HG02885 (cell line): ENCODE data around the gene ATP13A2.
"Not testable (repeated sequence)": the region's sequence is repeated elsewhere in the genome, so short reads cannot be mapped to it uniquely, and the experiment has no call there.

ENCODE experiments used
- ATAC-seq: cut with Tn5 transposase; IDR thresholded peaks from one replicate; pipeline ENCODE4 v1.9.1; 2021; ENCODE audit warnings: mild to moderate bottlenecking; ENCODE audit not compliant: unreplicated experiment, poor library complexity

The ATP13A2 gene

DNA sequence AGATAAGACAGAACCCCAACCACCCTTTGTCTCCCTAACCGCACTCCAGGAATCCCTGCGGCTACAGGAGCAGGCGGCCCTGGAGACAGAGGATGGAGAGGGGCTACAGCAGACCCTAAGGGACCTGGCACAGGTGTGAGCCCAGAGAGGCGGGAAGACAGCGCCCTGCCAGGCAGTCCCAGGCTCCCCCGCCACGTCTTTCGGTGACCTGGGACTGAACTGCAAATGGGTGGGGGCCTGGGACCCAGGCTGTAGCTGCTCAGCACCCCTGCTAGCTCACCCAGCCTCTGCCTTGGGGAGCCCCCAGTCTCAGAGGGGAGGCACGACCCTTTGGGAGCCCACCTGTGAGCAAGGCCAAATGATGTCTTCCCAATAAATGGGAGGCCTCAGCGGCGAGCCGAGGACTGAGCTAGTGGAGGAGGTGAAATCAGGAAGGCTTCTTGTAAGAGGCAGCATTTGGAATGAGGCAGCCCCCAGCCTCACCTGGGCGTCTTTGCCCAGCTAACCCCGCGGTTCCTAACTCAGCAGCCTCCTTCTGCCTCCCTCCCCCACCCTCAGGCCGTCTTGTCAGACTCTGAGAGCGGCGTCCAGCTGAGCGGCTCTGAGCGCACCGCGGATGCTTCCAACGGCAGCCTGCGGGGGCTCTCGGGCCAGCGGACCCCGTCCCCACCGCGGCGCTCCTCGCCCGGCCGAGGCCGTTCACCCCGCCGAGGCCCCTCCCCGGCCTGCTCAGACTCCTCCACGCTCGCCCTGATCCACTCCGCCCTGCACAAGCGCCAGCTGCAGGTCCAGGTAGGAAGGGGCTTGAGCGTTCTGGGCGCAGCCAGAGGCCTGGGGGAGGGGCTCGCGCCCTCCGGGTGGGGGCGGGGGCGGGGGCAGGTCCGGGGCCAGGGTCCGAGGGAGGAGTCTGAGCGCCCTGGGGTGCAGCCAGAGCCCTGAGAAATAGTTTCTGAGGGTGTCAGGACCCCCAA is 73.1 kb downstream of the ATP13A2 start:
- no peak for ATAC-seq

DNA sequence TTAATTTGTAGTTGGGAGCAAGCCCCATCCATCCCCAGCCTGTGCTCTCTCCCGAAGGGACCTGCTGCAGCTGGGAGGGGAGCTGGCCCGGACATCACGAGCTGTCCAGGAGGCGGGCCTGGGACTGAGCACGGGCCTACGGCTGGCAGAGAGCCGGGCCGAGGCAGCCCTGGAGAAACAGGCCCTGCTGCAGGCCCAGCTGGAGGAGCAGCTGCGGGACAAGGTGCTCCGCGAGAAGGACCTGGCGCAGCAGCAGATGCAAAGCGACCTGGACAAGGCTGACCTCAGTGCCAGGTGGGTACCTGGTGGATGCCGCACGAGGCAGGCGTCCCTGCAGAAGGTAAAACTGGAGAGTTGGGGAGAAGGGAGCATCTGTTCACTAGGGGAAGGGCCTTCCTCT is 75.1 kb downstream of the ATP13A2 start:
- not testable (repeated sequence) for ATAC-seq
